Endothelial cell of umbilical vein (primary cell): ENCODE measurements around the gene BRD3. TPM values are rescaled to one million over a fixed set of nuclear protein-coding genes. Genes with fewer than 3 reads are reported as not detected.

Experiments used
- BruUV-seq: library from RNA; stranded (reverse); fragments of 400-500 nt; replicated peaks from 2 replicates; lab custom pipeline; 2021; lab: Mats Ljungman, UMichigan
- CTCF ChIA-PET: fragments of 300-600, 350-600 bp; sonication (Branson Sonifier 250); formaldehyde crosslinking; loops from one replicate; lab custom pipeline; 2021; ENCODE audit warnings: antibody characterized with exemption, inconsistent platforms; lab: Charles Lee
- POLR2A ChIA-PET: fragments of 300-600, 350-600 bp; sonication (Branson Sonifier 250); formaldehyde crosslinking; loops from one replicate; lab custom pipeline; 2021; ENCODE audit warnings: antibody characterized with exemption, inconsistent platforms; lab: Charles Lee
- DNase-seq: peaks from one replicate; pipeline ENCODE4 v3.0.0-alpha.2; 2011; ENCODE audit warnings: low read depth, low spot score
- FAIRE-seq: peaks from 2 replicates; lab custom pipeline; 2011; peaks lifted over from hg19 to GRCh38; lab: Jason Lieb, UNC
- H2AFZ ChIP-seq: 2 replicates; pipeline ENCODE4 v1.6.0; 2012; ENCODE audit warnings: low read depth, low read length, control low read depth, inconsistent platforms
- H3K27ac ChIP-seq: 2 replicates; pipeline ENCODE4 v1.5.1; 2011; ENCODE audit warnings: low read depth, mild to moderate bottlenecking, control low read depth, low read length, moderate library complexity; ENCODE audit not compliant: insufficient read depth
- H3K27me3 ChIP-seq, 2 experiments: 2 replicates each; pipeline versions ENCODE4 v1.6.0 to v1.6.1; 2011; ENCODE audit warnings: low read length in 2 of 2, mixed read lengths in 1 of 2; ENCODE audit not compliant: control insufficient read depth in 2 of 2, insufficient read depth in 2 of 2
- H3K36me3 ChIP-seq, 2 experiments: 2 replicates in 1 of 2; 3 replicates in 1 of 2; pipeline ENCODE4 v1.5.1; 2011; ENCODE audit warnings: low read length in 2 of 2, mild to moderate bottlenecking in 1 of 2, moderate library complexity in 1 of 2; ENCODE audit not compliant: control insufficient read depth in 2 of 2, insufficient read depth in 2 of 2; ENCODE audit errors: extremely low read depth in 1 of 2
- H3K4me1 ChIP-seq: 3 replicates; pipeline ENCODE4 v1.5.1; 2011; ENCODE audit warnings: mild to moderate bottlenecking, low read length; ENCODE audit not compliant: control insufficient read depth, insufficient read depth; ENCODE audit errors: extremely low read depth
- H3K4me2 ChIP-seq: 2 replicates; pipeline ENCODE4 v1.6.1; 2011; ENCODE audit warnings: low read length, control low read depth, mixed read lengths; ENCODE audit not compliant: insufficient read depth
- H3K4me3 ChIP-seq, 3 experiments: fragments of 200-600 bp in 1 of 3; sonication (generic), shearing (Covaris generic) in 1 of 3; replicated peaks in 1 of 3; 2 replicates each; pipeline ENCODE4 v1.5.1; 2011 to 2016; ENCODE audit warnings: control low read depth in 3 of 3, low read length in 3 of 3, mild to moderate bottlenecking in 2 of 3, inconsistent platforms in 1 of 3, low read depth in 1 of 3, moderate library complexity in 1 of 3; ENCODE audit not compliant: insufficient read depth in 1 of 3
- H3K79me2 ChIP-seq: 2 replicates; pipeline ENCODE4 v1.6.0; 2012; ENCODE audit warnings: low read length, inconsistent platforms; ENCODE audit not compliant: control insufficient read depth, insufficient read depth
- H3K9ac ChIP-seq: replicated peaks from 2 replicates; pipeline ENCODE3; 2011; ENCODE audit warnings: low read length, control low read depth; ENCODE audit not compliant: insufficient read depth; ENCODE audit errors: extremely low read depth
- H3K9me1 ChIP-seq: replicated peaks from 3 replicates; pipeline ENCODE4 v1.6.0; 2011; ENCODE audit warnings: mild to moderate bottlenecking, low read length; ENCODE audit not compliant: control insufficient read depth, insufficient read depth; ENCODE audit errors: extremely low read depth
- H3K9me3 ChIP-seq: replicated peaks from 2 replicates; pipeline ENCODE4 v1.5.1; 2012; ENCODE audit warnings: low read length, inconsistent platforms; ENCODE audit not compliant: control insufficient read depth, insufficient read depth
- H4K20me1 ChIP-seq: replicated peaks from 2 replicates; pipeline ENCODE3; 2011; ENCODE audit warnings: mild to moderate bottlenecking, low read length; ENCODE audit not compliant: control insufficient read depth, insufficient read depth; ENCODE audit errors: extremely low read depth
- CTCF ChIP-seq, 2 donors: IDR thresholded peaks; 1 replicate in 1 of 2; 2 replicates in 1 of 2; pipeline ENCODE4 v1.5.1; 2011; ENCODE audit warnings: low read length in 2 of 2, mild to moderate bottlenecking in 2 of 2, moderate library complexity in 2 of 2, control low read depth in 1 of 2, inconsistent platforms in 1 of 2, low read depth in 1 of 2; ENCODE audit not compliant: insufficient read depth in 1 of 2; ENCODE audit errors: extremely low read depth in 1 of 2
- EZH2 ChIP-seq: IDR thresholded peaks from 2 replicates; pipeline ENCODE4 v1.6.1; 2012; ENCODE audit warnings: borderline replicate concordance, low read depth, mild to moderate bottlenecking, moderate library complexity, low read length, inconsistent platforms; ENCODE audit not compliant: severe bottlenecking
- FOS ChIP-seq: IDR thresholded peaks from 2 replicates; pipeline ENCODE4 v1.6.1; 2011; ENCODE audit warnings: mild to moderate bottlenecking, low read length, moderate library complexity, borderline replicate concordance; ENCODE audit not compliant: insufficient read depth
- GATA2 ChIP-seq: IDR thresholded peaks from 2 replicates; pipeline ENCODE4 v1.7.0; 2011; ENCODE audit warnings: low read depth, mild to moderate bottlenecking, moderate library complexity, mixed read lengths, low read length; ENCODE audit not compliant: insufficient read length, insufficient read depth
- JUN ChIP-seq: IDR thresholded peaks from 2 replicates; pipeline ENCODE4 v1.6.1; 2011; ENCODE audit warnings: borderline replicate concordance, low read depth; ENCODE audit not compliant: insufficient read length, insufficient read depth
- MAX ChIP-seq: IDR thresholded peaks from 2 replicates; pipeline ENCODE4 v1.6.1; 2011; ENCODE audit not compliant: insufficient read depth, insufficient read length
- POLR2AphosphoS5 ChIP-seq: IDR thresholded peaks from 2 replicates; pipeline ENCODE4 v1.6.1; 2012; ENCODE audit warnings: low read depth, mild to moderate bottlenecking, control low read depth, low read length, moderate library complexity; ENCODE audit not compliant: insufficient read depth
- dilution Hi-C: fragments of 300-500 bp; cut with MboI; formaldehyde crosslinking; loops from one replicate; pipeline ENCODE4 v1.15.0; 2019; ENCODE audit warnings: low sequenced_read_pairs; ENCODE audit not compliant: extremely low pct_ligation_motif_present
- intact Hi-C: fragments of 100-400 bp; cut with micrococcal nuclease; formaldehyde crosslinking; loops from one replicate; pipeline ENCODE4 v1.10.0; 2022
- polyA plus RNA-seq, 4 experiments: library from polyadenylated mRNA; depleted of rRNA in 3 of 4; stranded (reverse) in 3 of 4; unstranded in 1 of 4; fragments of >200 nt; gene quantifications; 2 replicates each; pipeline versions ENCODE4 v1.2.1 to v1.2.3, GENCODE V29; 2011 to 2012; ENCODE audit warnings: missing spikeins in 1 of 4
- total RNA-seq: library from RNA; stranded (reverse); gene quantifications from 2 replicates; pipeline ENCODE4 v1.2.3, GENCODE V29; 2021

The BRD3 gene
- total and polyA plus RNA-seq, 2 donors (not counting 3 experiments of a cell fraction or from before 2014, with no cell fraction given), result 10.5 to 47.1 TPM

DNA sequence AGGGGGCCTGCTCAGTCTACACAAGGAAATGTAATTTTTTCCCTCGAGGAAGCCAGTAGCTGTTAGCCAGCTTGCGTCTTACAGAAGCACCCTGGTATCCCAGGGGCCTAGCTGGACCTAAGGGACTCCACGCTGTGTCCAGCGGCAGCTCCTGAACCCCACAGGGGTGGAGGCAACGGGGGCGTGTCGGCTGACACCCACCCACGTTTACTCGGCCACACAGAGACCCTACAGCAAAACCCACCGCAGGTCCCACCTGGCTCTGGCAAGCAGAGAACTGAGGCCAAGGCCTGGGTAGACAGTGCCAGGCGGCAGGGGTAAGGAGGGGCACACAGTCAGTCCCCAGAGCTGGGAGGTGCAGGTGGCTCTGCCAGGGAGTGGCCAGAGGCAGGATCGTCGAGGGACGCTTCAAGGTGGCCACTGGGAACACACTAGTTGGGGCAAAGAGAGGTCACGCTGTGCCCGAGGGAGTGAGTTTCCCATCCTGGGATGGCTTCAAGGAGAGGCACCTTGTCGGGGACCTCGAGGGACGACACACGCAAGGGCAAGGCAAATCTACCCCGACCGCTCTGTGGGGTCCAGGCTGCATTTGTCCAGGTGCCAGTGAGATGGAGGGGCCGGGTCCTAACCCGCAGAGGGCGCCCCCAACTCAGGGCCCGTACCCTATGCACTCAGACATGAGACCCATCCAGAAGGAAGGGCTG is 21.8 kb downstream of the BRD3 start:
- H3K9me3 ChIP-seq, result no peaks in the 10 kb centered on the region
- H2AFZ ChIP-seq, result no peak overlapping the region
- H3K4me3 ChIP-seq, result no peak overlapping the region
- FAIRE-seq (no peak), DNase-seq (no peak)
- H3K9me1 ChIP-seq, result no peaks in the 10 kb centered on the region
- no peak overlapping the region for H3K27ac ChIP-seq
- intact Hi-C loops (loop anchor here (10.0 kb wide), 1 partner anchor 339 kb away; no protein-coding TSS in a partner anchor), dilution Hi-C loops (no loop called here)
- CTCF ChIA-PET, result no interaction called here
- TF ChIP-seq JUN (no peak), MAX (no peak), CTCF (IDR thresholded peaks at IDR 0.05; ENCODE audit: extremely low read depth in 1 of 2, insufficient read depth in 1 of 2, low read depth in 1 of 2, low read length in 2 of 2) (no peak)
- no peaks in the 10 kb centered on the region for H3K27me3 ChIP-seq
- POLR2A ChIA-PET, result no interaction called here
- no TSS peak for BruUV-seq
- H3K4me2 ChIP-seq, result no peak overlapping the region
- H3K36me3 ChIP-seq, result peaks cover 4 to 83% of the 10 kb centered on the region in 2 experiments
- no peaks in the 10 kb centered on the region for H3K79me2 ChIP-seq
- H4K20me1 ChIP-seq, result no peaks in the 10 kb centered on the region
- no peaks in the 10 kb centered on the region for H3K4me1 ChIP-seq
- no peak overlapping the region for H3K9ac ChIP-seq

DNA sequence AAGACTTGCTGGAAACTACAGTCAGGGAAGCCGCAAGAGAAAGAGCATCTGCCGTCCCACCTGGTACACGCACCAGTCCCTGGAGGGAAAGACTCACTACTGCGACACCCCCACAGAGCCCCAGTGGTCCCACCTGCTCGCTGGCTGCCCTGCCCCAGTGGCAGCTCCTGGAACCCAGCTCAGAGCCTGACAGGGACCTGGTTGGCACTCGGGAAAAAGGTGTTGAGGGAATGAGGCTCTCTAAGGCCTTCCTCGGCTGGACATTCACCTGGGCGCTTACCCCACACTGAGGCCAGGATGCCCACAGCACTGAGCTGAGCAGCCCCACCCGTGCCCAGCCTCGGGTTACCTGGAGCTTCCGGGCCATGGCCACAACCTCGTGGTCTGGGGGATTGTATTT is 22.9 kb downstream of the BRD3 start:
- ChIA-PET CTCF (no interaction called here), POLR2A (no interaction called here)
- TF ChIP-seq FOS, result no peak
- no peak for TF ChIP-seq CTCF (IDR thresholded peaks at IDR 0.05; ENCODE audit: extremely low read depth in 1 of 2, insufficient read depth in 1 of 2, low read depth in 1 of 2, low read length in 2 of 2)
- no peak for TF ChIP-seq GATA2
- no peak for TF ChIP-seq JUN
- no peak for TF ChIP-seq EZH2
- no peak for TF ChIP-seq MAX
- no peak for TF ChIP-seq POLR2AphosphoS5
- no peak overlapping the region for H3K4me3 ChIP-seq
- no peaks in the 10 kb centered on the region for H3K4me1 ChIP-seq
- no peaks in the 10 kb centered on the region for H4K20me1 ChIP-seq
- no TSS peak for BruUV-seq
- dilution Hi-C loops, result no loop called here
- H3K27ac ChIP-seq, result no peak overlapping the region
- intact Hi-C loops, result loop anchor here (10.0 kb wide), 1 partner anchor 340 kb away; no protein-coding TSS in a partner anchor
- FAIRE-seq (no peak), DNase-seq (no peak)
- H3K79me2 ChIP-seq, result no peaks in the 10 kb centered on the region
- H3K9ac ChIP-seq, result no peak overlapping the region
- H3K36me3 ChIP-seq, result peaks cover 4 to 80% of the 10 kb centered on the region in 2 experiments
- H2AFZ ChIP-seq, result no peak overlapping the region
- no peak overlapping the region for H3K4me2 ChIP-seq
- H3K9me1 ChIP-seq, result no peaks in the 10 kb centered on the region
- H3K9me3 ChIP-seq, result no peaks in the 10 kb centered on the region
- no peaks in the 10 kb centered on the region for H3K27me3 ChIP-seq
